Transverse colon (tissue), 4 donors: Measurements from ENCODE around the gene NUP54. TPM values are rescaled to one million over a fixed set of nuclear protein-coding genes. Genes with fewer than 3 reads are reported as not detected.

Experiments used
- DNase-seq: peaks from one replicate; pipeline ENCODE4 v3.0.0-alpha.2; 2019
- H3K27ac ChIP-seq, 4 donors: fragments of 200-600 bp; sonication (generic); 2 replicates each; pipeline ENCODE4 v1.5.1; 2016 to 2018; ENCODE audit warnings: inconsistent platforms in 4 of 4
- H3K27me3 ChIP-seq: fragments of 200-600 bp; sonication (generic); 2 replicates; pipeline ENCODE4 v1.5.1; 2017; ENCODE audit warnings: inconsistent platforms
- H3K36me3 ChIP-seq, 4 donors: fragments of 200-600 bp; sonication (generic); 2 replicates each; pipeline ENCODE4 v1.5.1; 2017 to 2019; ENCODE audit warnings: inconsistent platforms in 4 of 4
- H3K4me1 ChIP-seq, 4 donors: fragments of 200-600 bp; sonication (generic); 2 replicates each; pipeline ENCODE4 v1.5.1; 2017 to 2020; ENCODE audit warnings: inconsistent platforms in 4 of 4
- H3K4me3 ChIP-seq, 4 donors: fragments of 200-600 bp; sonication (generic); 1 replicate in 1 of 4; 2 replicates in 3 of 4; pipeline versions ENCODE4 v1.5.1 to v1.6.1; 2017 to 2019; ENCODE audit warnings: inconsistent platforms in 4 of 4
- H3K9me3 ChIP-seq, 2 donors: fragments of 200-600 bp; sonication (generic); 2 replicates each; pipeline ENCODE4 v1.5.1; 2017 to 2019; ENCODE audit warnings: inconsistent platforms in 2 of 2
- EP300 ChIP-seq: sonication (generic); formaldehyde crosslinking; IDR thresholded peaks from one replicate; pipeline ENCODE4 v1.6.1; 2017; ENCODE audit warnings: antibody characterized with exemption, low read depth
- POLR2A ChIP-seq: fragments of 450-650 bp; IDR thresholded peaks from one replicate; pipeline ENCODE4 v1.6.1; 2016; ENCODE audit warnings: antibody characterized with exemption, mild to moderate bottlenecking, moderate library complexity
- POLR2AphosphoS5 ChIP-seq, 3 donors: sonication (generic); formaldehyde crosslinking; IDR thresholded peaks; one replicate each; pipeline ENCODE4 v1.6.1; 2016; ENCODE audit warnings: antibody characterized with exemption in 3 of 3
- WGBS, 2 donors: methylation state at CpG; one replicate each; pipeline ENCODE4 v1.1.5; 2018; ENCODE audit warnings: low coverage in 1 of 2; 5-methylcytosine and 5-hydroxymethylcytosine counted together
- in situ Hi-C, 4 donors: fragments of 200-750 bp; cut with MboI; loops; one replicate each; pipeline versions ENCODE4 v1.15.0 to v1.15.1; 2017; ENCODE audit warnings: low sequenced_read_pairs in 3 of 4, low pct_ligation_motif_present in 1 of 4, low pct_unique_long_range_greater_than_20kb in 1 of 4
- intact Hi-C: fragments of 100-400 bp; cut with DNase I; formaldehyde crosslinking; loops from one replicate; pipeline ENCODE4 v1.15.1; 2023; ENCODE audit warnings: low total_unique reads
- total RNA-seq, 4 donors: library from RNA; depleted of rRNA; stranded (reverse); fragments of >200 nt; gene quantifications; one replicate each; pipeline ENCODE4 v1.1.0, GENCODE V29; 2016
- TF ChIP-seq, protein P1 (sequence below), 5 experiments: fragments of 200-600 bp in 3 of 5; fragments of 450-650 bp in 2 of 5; sonication (generic) in 3 of 5; IDR thresholded peaks; 1 replicate in 2 of 5; 2 replicates in 3 of 5; pipeline ENCODE4 v1.5.1; 2016 to 2017; ENCODE audit warnings: antibody characterized with exemption in 5 of 5, inconsistent platforms in 3 of 5, mild to moderate bottlenecking in 2 of 5, moderate library complexity in 1 of 5

NUP54 gene
- total RNA-seq, 4 donors from 2014 or later: 7.0 to 142 (median 29.2) TPM

DNA sequence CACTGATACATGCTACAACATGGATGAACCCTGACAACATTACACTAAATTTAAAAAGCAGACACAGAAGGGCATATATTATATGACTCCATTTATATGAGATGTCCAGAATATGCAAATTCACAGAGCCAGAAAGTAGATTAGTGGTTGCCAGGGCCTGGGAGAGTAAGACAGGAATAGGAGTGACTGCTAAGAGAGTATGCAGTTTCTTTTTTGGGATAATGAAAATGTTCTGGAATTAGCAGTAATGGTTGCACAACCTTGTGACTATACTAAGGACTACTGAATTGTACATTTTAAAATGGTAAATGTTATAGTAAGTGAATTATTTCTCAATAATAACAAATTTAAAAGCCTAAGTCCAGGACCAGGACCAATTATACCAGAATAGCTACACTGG is 29.5 kb upstream of the NUP54 start:
- intact Hi-C loops (loop anchor here (5.0 to 10.0 kb wide), 2 partner anchors 75 to 127 kb away; partner anchors contain the start of genes FAM47E and STBD1), in situ Hi-C loops (loop anchor here in 2 of 4 donors (5.0 to 25.0 kb wide), 4 partner anchors 185 to 335 kb away; no protein-coding TSS in a partner anchor)
- H3K9me3 ChIP-seq: no peaks in the 10 kb centered on the region
- no peak for DNase-seq
- H3K27ac ChIP-seq: no peak overlapping the region
- TF ChIP-seq POLR2A (no peak), EP300 (no peak), POLR2AphosphoS5 (IDR thresholded peaks at IDR 0.05) (no peak)
- TF ChIP-seq, protein P1, sequence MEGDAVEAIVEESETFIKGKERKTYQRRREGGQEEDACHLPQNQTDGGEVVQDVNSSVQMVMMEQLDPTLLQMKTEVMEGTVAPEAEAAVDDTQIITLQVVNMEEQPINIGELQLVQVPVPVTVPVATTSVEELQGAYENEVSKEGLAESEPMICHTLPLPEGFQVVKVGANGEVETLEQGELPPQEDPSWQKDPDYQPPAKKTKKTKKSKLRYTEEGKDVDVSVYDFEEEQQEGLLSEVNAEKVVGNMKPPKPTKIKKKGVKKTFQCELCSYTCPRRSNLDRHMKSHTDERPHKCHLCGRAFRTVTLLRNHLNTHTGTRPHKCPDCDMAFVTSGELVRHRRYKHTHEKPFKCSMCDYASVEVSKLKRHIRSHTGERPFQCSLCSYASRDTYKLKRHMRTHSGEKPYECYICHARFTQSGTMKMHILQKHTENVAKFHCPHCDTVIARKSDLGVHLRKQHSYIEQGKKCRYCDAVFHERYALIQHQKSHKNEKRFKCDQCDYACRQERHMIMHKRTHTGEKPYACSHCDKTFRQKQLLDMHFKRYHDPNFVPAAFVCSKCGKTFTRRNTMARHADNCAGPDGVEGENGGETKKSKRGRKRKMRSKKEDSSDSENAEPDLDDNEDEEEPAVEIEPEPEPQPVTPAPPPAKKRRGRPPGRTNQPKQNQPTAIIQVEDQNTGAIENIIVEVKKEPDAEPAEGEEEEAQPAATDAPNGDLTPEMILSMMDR (IDR thresholded peaks at IDR 0.05): no peak
- peaks cover 0 to 37% (median 10%) of the 10 kb centered on the region in 4 donors for H3K36me3 ChIP-seq
- no peaks in the 10 kb centered on the region for H3K27me3 ChIP-seq
- no peak overlapping the region for H3K4me3 ChIP-seq
- peaks cover 0 to 9% (median 0%) of the 10 kb centered on the region in 4 donors for H3K4me1 ChIP-seq

DNA sequence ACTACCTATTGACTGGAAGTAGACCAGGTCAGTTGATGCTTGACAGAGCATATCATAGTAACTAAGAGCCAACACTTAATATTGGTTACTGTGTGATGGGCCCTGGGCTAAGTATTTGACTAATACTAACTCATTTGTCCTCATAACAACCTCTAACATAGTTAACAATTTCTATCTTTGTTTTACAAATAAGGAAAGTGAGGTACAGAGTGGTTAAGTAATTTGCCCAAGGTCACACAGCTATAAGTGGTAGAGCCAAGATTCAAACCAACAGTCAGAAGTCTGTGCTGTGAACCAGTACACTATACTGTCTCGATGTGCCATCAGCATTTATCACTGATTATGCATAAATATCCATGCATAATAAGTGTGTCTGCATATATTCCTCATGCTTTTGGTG is 27.1 kb upstream of the NUP54 start:
- intact Hi-C loops (loop anchor here (5.0 to 10.0 kb wide), 2 partner anchors 77 to 129 kb away; partner anchors contain the start of genes FAM47E and STBD1), in situ Hi-C loops (loop anchor here in 2 of 4 donors (5.0 to 25.0 kb wide), 4 partner anchors 187 to 337 kb away; no protein-coding TSS in a partner anchor)
- no peak for TF ChIP-seq POLR2AphosphoS5 (IDR thresholded peaks at IDR 0.05)
- TF ChIP-seq POLR2A: no peak
- TF ChIP-seq, protein P1 (IDR thresholded peaks at IDR 0.05): no peak
- TF ChIP-seq EP300: no peak
- Histone ChIP-seq H3K4me1 (peaks cover 0 to 8% (median 0%) of the 10 kb centered on the region in 4 donors), H3K4me3 (no peak overlapping the region), H3K36me3 (peaks cover 0 to 49% (median 10%) of the 10 kb centered on the region in 4 donors), H3K27me3 (no peaks in the 10 kb centered on the region), H3K9me3 (no peaks in the 10 kb centered on the region), H3K27ac (no peak overlapping the region)
- WGBS, 2 donors: 78 to 100% methylated on average over 1 of the region's 1 CpG
- DNase-seq: no peak

DNA sequence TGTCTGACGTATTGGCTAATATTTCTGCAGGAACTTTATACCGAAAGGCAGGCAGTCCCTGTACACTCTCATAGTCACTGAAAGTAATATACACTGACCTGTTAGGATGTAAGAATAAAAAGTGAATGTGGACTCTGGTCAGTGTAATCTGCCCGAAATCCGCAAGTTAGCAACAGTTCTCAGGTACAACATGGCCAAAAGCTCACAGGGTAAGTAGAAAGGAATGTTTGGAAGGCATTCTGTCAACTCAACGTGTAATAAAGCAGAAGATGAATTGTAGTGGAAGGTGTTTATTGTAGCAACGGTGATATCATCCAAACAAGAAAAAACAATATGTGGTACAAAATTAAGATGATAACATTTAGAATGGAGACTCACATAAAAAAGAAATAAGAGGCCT is 26.0 kb upstream of the NUP54 start:
- in situ Hi-C loops: loop anchor here in 1 of 4 donors (10.0 kb wide), 1 partner anchor 211 kb away; no protein-coding TSS in a partner anchor
- no peak overlapping the region for H3K4me3 ChIP-seq
- TF ChIP-seq EP300: no peak
- peak in 1 of 3 donors; percentile 4 for TF ChIP-seq POLR2AphosphoS5 (IDR thresholded peaks at IDR 0.05)
- H3K27ac ChIP-seq: no peak overlapping the region
- no peaks in the 10 kb centered on the region for H3K9me3 ChIP-seq
- 56 to 77% methylated on average over 3 to 6 of the region's 6 CpGs for WGBS, 2 donors
- H3K4me1 ChIP-seq: no peaks in the 10 kb centered on the region
- H3K27me3 ChIP-seq: no peaks in the 10 kb centered on the region
- peaks cover 0 to 46% (median 10%) of the 10 kb centered on the region in 4 donors for H3K36me3 ChIP-seq
- intact Hi-C loops: loop anchor here (10.0 kb wide), 1 partner anchor 131 kb away; the partner anchor contains the start of gene STBD1
- DNase-seq: no peak

DNA sequence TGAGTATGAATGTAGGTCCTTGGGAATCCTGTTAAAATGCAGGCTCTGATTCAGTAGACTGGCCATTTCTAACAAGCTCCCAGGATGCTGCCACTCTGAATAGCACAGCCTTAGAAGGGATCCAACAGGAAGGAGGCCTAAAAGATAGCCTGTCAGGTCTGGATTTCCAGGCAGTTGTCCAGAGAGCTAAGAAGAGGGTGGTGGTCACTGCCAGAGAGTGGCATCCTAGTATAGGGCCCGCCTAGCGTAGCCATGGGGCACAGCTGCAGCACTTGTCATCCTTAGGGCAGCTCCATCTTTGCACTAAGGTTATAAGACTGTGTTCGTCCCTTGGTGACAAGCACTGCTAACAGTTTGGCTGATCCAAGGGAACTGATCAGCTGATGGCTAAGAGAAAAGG is 20.5 kb upstream of the NUP54 start:
- intact Hi-C loops: no loop called here

More for the DNA sequence above, 20.5 kb upstream of the NUP54 start:
- Histone ChIP-seq H3K36me3 (peaks cover 0 to 50% (median 15%) of the 10 kb centered on the region in 4 donors), H3K4me3 (no peak overlapping the region), H3K27ac (no peak overlapping the region), H3K4me1 (no peaks in the 10 kb centered on the region), H3K9me3 (no peaks in the 10 kb centered on the region), H3K27me3 (no peaks in the 10 kb centered on the region)
- in situ Hi-C loops: no loop called here
- WGBS, 2 donors: 100% methylated on average over 3 of the region's 3 CpGs
- no peak for DNase-seq
- TF ChIP-seq, protein P1 (IDR thresholded peaks at IDR 0.05): no peak
- TF ChIP-seq POLR2A: no peak
- no peak for TF ChIP-seq POLR2AphosphoS5 (IDR thresholded peaks at IDR 0.05)
- TF ChIP-seq EP300: no peak
